Right cardiac atrium (tissue), 5 donors: ENCODE measurements around the gene LEMD3. TPM values are rescaled to one million over a fixed set of nuclear protein-coding genes. Genes with fewer than 3 reads are reported as not detected.

Experiments used
- ATAC-seq, 2 donors: fragments of 200-7000 bp; cut with Tn5 transposase; one replicate each; pipeline versions ENCODE4 v1.8.0 to v1.9.1; 2020; ENCODE audit warnings: moderate library complexity in 2 of 2, mild to moderate bottlenecking in 1 of 2
- DNase-seq, 3 donors: peaks; one replicate each; pipeline ENCODE4 v3.0.0-alpha.2; 2020
- H3K27ac ChIP-seq: one replicate; pipeline ENCODE4 v1.5.1; 2013; ENCODE audit warnings: mild to moderate bottlenecking, low read length, control low read depth, moderate library complexity
- H3K27me3 ChIP-seq: one replicate; pipeline ENCODE4 v1.6.1; 2013; ENCODE audit not compliant: control insufficient read depth, insufficient read depth
- H3K4me1 ChIP-seq: one replicate; pipeline ENCODE4 v1.6.1; 2013; ENCODE audit warnings: low read length; ENCODE audit not compliant: control insufficient read depth, insufficient read depth
- H3K4me3 ChIP-seq: one replicate; pipeline ENCODE4 v1.5.1; 2013; ENCODE audit warnings: low read length, control low read depth
- H3K9me3 ChIP-seq: one replicate; pipeline ENCODE4 v1.6.1; 2013; ENCODE audit warnings: low read length; ENCODE audit not compliant: control insufficient read depth
- WGBS: extraction: QIAGEN DNeasy Blood & Tissue Kit; methylation state at CpG from one replicate; pipeline ENCODE4 v1.1.7; 2013; 5-methylcytosine and 5-hydroxymethylcytosine counted together
- intact Hi-C, 4 donors: fragments of 100-400 bp; cut with DNase I; formaldehyde crosslinking; loops; one replicate each; pipeline versions ENCODE4 v1.11.0 to v1.14.0; 2022 to 2023
- polyA plus RNA-seq: library from polyadenylated mRNA; stranded (reverse); fragments of 200-250 nt; gene quantifications from one replicate; pipeline ENCODE4 v1.2.3, GENCODE V29; 2013
- total RNA-seq, 4 donors: library from RNA; stranded (reverse); fragmentation: NEBNext Ultra II Directional; extraction: Animal tissue kit (Norgen Biotek cat#: 25700); gene quantifications; one replicate each; pipeline ENCODE4 v1.2.1, GENCODE V29; 2021
- donor health status: healthy with polysubstance abuse.
- donor health status: DM: no; HTN: yes; CAD: no.
- donor health status: DM: no; HTN: no; CAD: no.
- donor health status: DM: no; HTN: yes; CAD: no; lungs with severe emphysema.
- donor health status: DM: yes; HTN: yes; CAD: no.

The LEMD3 gene
- total and polyA plus RNA-seq, 5 donors: 6.0 to 18.4 (median 15.7) TPM

GRCh38 chr12:65192963-65193516, 23.7 kb downstream of the LEMD3 start:
- no peak overlapping the region for H3K27ac ChIP-seq
- intact Hi-C loops: no loop called here
- 70% methylated on average over 9 of the region's 9 CpGs for WGBS
- H3K4me3 ChIP-seq: no peak overlapping the region
- no peak for ATAC-seq
- no peaks in the 10 kb centered on the region for H3K27me3 ChIP-seq
- H3K9me3 ChIP-seq: no peaks in the 10 kb centered on the region
- no peak for DNase-seq
- H3K4me1 ChIP-seq: no peaks in the 10 kb centered on the region

- DNase-seq (no peak), ATAC-seq (no peak)
- H3K9me3 ChIP-seq: no peaks in the 10 kb centered on the region
- no peaks in the 10 kb centered on the region for H3K4me1 ChIP-seq
- intact Hi-C loops: no loop called here
- H3K27ac ChIP-seq: no peak overlapping the region
- no peak overlapping the region for H3K4me3 ChIP-seq
- over 99% methylated on average over 4 of the region's 4 CpGs for WGBS
- H3K27me3 ChIP-seq: no peaks in the 10 kb centered on the region
Observed at GRCh38 chr12:65194949-65195348, 25.6 kb downstream of the LEMD3 start.

GRCh38 chr12:65195387-65196055, 26.1 kb downstream of the LEMD3 start:
- no peaks in the 10 kb centered on the region for H3K9me3 ChIP-seq
- H3K4me1 ChIP-seq: no peaks in the 10 kb centered on the region
- H3K4me3 ChIP-seq: no peak overlapping the region
- ATAC-seq (no peak), DNase-seq (no peak)
- H3K27me3 ChIP-seq: no peaks in the 10 kb centered on the region
- no peak overlapping the region for H3K27ac ChIP-seq
- intact Hi-C loops: no loop called here
- 84% methylated on average over 2 of the region's 2 CpGs for whole genome bisulfite sequencing

- H3K4me3 ChIP-seq: no peak overlapping the region
- intact Hi-C loops: no loop called here
- DNase-seq: no peak
Observed at GRCh38 chr12:65196762-65197567, 27.6 kb downstream of the LEMD3 start.

GRCh38 chr12:65199604-65200003, 30.2 kb downstream of the LEMD3 start:
- ATAC-seq (no peak), DNase-seq (no peak)
- Histone ChIP-seq H3K4me1 (no peaks in the 10 kb centered on the region), H3K27me3 (no peaks in the 10 kb centered on the region), H3K27ac (no peak overlapping the region), H3K4me3 (no peak overlapping the region), H3K9me3 (no peaks in the 10 kb centered on the region)
- 96% methylated on average over 2 of the region's 2 CpGs for WGBS
- intact Hi-C loops: no loop called here

More at GRCh38 chr12:65196762-65197567, 27.6 kb downstream of the LEMD3 start:
- Histone ChIP-seq H3K27ac (no peak overlapping the region), H3K9me3 (no peaks in the 10 kb centered on the region), H3K4me1 (no peaks in the 10 kb centered on the region), H3K27me3 (no peaks in the 10 kb centered on the region)
- ATAC-seq: no peak
- 92% methylated on average over 2 of the region's 2 CpGs for WGBS

GRCh38 chr12:65200007-65200665, 30.8 kb downstream of the LEMD3 start:
- DNase-seq (no peak), ATAC-seq (no peak)
- Histone ChIP-seq H3K27ac (no peak overlapping the region), H3K4me3 (no peak overlapping the region), H3K27me3 (no peaks in the 10 kb centered on the region), H3K9me3 (no peaks in the 10 kb centered on the region), H3K4me1 (no peaks in the 10 kb centered on the region)
- 93% methylated on average over 6 of the region's 6 CpGs for WGBS
- intact Hi-C loops: no loop called here

GRCh38 chr12:65203376-65203775, 34.0 kb downstream of the LEMD3 start:
- Histone ChIP-seq H3K27me3 (no peaks in the 10 kb centered on the region), H3K4me3 (no peak overlapping the region), H3K4me1 (no peaks in the 10 kb centered on the region), H3K27ac (no peak overlapping the region), H3K9me3 (no peaks in the 10 kb centered on the region)
- no peak for DNase-seq
- no peak for ATAC-seq
- intact Hi-C loops: no loop called here

GRCh38 chr12:65204886-65205525, 35.6 kb downstream of the LEMD3 start:
- no peaks in the 10 kb centered on the region for H3K4me1 ChIP-seq
- intact Hi-C loops: no loop called here
- ATAC-seq (no peak), DNase-seq (no peak)
- WGBS: 94% methylated on average over 2 of the region's 2 CpGs
- H3K9me3 ChIP-seq: no peaks in the 10 kb centered on the region
- no peak overlapping the region for H3K4me3 ChIP-seq
- H3K27me3 ChIP-seq: no peaks in the 10 kb centered on the region
- H3K27ac ChIP-seq: no peak overlapping the region

GRCh38 chr12:65205886-65206285, 36.5 kb downstream of the LEMD3 start:
- H3K9me3 ChIP-seq: no peaks in the 10 kb centered on the region
- H3K27me3 ChIP-seq: no peaks in the 10 kb centered on the region
- H3K4me3 ChIP-seq: no peak overlapping the region
- no peak overlapping the region for H3K27ac ChIP-seq
- no peaks in the 10 kb centered on the region for H3K4me1 ChIP-seq
- ATAC-seq (no peak), DNase-seq (no peak)
- intact Hi-C loops: no loop called here

GRCh38 chr12:65208125-65208524, 38.7 kb downstream of the LEMD3 start:
- intact Hi-C loops: no loop called here
- ATAC-seq: no peak

More at GRCh38 chr12:65208125-65208524, 38.7 kb downstream of the LEMD3 start:
- Histone ChIP-seq H3K9me3 (no peaks in the 10 kb centered on the region), H3K4me3 (no peak overlapping the region), H3K27me3 (no peaks in the 10 kb centered on the region), H3K27ac (no peak overlapping the region), H3K4me1 (no peaks in the 10 kb centered on the region)
- WGBS: 83% methylated on average over 2 of the region's 2 CpGs
- DNase-seq: no peak
